GM10266 (cell line): Measurements from ENCODE around the gene FGF22.
"Not testable (repeated sequence)": the region's sequence is repeated elsewhere in the genome, so short reads cannot be mapped to it uniquely, and the experiment has no call there.

ENCODE experiments used
- DNase-seq: peaks from one replicate; pipeline ENCODE4 v3.0.0; 2012; ENCODE audit errors: extremely low spot score
- TF ChIP-seq, protein P1 (sequence below): IDR thresholded peaks from 2 replicates; pipeline ENCODE4 v1.5.1; 2012; ENCODE audit warnings: mild to moderate bottlenecking, low read depth; ENCODE audit not compliant: control insufficient read depth, insufficient read depth; ENCODE audit errors: missing control alignments

FGF22 gene

DNA sequence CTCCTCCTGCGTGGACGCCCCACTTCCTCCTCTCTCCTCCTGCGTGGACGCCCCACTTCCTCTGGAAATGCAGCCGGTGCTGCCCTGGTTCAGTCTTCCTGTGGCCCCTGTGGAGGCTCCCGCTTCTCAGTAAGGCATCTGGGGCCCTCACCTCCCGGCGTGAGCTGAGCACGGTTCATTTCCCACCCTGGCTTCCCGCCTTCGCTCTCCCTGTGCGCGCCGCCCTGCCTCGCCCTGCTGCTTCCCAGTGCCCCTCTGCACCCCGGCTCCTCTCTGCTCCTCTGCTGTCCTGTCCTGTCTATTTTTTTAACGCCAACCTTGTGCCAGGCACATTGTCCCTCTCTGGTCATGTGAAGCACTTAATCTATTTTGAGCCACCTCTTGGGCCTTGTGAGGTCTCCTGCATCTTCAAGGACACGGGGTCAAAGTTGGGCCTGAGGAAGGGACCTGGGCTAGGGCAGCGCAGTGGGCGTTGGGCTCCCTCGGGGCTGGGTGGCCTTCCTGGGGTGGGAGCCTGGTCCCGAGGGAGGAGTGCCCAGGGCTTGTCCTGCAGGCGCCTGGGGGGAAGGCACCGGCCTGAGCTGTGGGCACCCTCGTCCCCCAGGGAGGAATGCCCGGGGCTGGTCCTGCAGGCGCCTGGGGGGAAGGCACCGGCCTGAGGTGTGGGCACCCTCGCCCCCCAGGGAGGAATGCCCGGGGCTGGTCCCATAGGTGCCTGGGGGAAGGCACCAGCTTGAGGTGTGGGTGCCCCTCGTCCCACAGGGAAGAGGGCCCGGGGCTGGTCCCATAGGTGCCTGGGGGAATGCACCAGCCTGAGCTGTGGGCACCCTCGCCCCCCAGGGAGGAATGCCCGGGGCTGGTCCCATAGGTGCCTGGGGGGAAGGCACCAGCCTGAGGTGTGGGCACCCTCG, 37.0 kb upstream of the FGF22 start:
- TF ChIP-seq, protein P1, sequence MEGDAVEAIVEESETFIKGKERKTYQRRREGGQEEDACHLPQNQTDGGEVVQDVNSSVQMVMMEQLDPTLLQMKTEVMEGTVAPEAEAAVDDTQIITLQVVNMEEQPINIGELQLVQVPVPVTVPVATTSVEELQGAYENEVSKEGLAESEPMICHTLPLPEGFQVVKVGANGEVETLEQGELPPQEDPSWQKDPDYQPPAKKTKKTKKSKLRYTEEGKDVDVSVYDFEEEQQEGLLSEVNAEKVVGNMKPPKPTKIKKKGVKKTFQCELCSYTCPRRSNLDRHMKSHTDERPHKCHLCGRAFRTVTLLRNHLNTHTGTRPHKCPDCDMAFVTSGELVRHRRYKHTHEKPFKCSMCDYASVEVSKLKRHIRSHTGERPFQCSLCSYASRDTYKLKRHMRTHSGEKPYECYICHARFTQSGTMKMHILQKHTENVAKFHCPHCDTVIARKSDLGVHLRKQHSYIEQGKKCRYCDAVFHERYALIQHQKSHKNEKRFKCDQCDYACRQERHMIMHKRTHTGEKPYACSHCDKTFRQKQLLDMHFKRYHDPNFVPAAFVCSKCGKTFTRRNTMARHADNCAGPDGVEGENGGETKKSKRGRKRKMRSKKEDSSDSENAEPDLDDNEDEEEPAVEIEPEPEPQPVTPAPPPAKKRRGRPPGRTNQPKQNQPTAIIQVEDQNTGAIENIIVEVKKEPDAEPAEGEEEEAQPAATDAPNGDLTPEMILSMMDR, result no peak
- no peak for DNase-seq

DNA sequence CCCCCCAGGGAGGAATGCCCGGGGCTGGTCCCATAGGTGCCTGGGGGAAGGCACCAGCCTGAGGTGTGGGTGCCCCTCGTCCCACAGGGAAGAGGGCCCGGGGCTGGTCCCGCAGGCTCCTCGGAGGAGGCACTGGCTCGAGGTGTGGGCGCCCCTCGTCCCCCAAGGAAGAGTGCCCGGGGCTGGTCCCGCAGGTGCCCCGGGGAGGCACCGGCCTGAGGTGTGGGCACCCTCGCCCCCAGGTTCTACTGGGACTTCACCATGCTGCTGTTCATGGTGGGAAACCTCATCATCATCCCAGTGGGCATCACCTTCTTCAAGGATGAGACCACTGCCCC, 36.4 kb upstream of the FGF22 start:
- DNase-seq, result not testable (repeated sequence)

DNA sequence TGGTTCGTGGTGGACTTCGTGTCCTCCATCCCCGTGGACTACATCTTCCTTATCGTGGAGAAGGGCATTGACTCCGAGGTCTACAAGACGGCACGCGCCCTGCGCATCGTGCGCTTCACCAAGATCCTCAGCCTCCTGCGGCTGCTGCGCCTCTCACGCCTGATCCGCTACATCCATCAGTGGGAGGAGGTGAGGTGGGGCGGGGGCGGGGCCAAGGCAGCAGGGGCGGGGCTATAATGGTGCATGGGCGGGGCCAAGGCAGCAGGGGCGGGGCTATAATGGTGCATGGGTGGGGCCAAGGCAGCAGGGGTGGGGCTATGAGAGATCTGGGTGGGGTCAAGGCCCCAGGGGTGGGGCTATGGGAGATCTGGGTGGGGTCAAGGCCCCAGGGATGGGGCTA, 35.9 kb upstream of the FGF22 start:
- DNase-seq, result not testable (repeated sequence)

DNA sequence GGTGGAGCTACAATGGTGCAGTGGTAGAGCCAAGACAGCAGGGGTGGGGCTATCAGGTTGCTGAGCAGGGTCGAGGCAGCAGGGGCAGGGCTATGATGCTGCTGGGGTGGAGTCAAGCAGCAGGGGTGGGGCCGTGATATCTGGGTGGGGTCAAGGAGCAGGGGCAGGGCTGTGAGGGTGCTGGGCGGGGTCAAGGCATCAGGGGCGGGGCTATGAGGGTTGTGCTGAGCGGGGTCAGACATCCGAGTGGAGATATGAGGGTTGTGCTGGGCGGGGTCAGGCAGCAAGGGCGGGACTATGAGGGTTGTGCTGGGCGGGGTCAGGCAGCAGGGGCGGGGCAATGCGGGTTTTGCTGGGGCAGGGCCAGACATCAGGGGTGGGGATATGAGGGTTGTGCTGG, 35.3 kb upstream of the FGF22 start:
- TF ChIP-seq, protein P1, result no peak
- peak; percentile 69 for DNase-seq

DNA sequence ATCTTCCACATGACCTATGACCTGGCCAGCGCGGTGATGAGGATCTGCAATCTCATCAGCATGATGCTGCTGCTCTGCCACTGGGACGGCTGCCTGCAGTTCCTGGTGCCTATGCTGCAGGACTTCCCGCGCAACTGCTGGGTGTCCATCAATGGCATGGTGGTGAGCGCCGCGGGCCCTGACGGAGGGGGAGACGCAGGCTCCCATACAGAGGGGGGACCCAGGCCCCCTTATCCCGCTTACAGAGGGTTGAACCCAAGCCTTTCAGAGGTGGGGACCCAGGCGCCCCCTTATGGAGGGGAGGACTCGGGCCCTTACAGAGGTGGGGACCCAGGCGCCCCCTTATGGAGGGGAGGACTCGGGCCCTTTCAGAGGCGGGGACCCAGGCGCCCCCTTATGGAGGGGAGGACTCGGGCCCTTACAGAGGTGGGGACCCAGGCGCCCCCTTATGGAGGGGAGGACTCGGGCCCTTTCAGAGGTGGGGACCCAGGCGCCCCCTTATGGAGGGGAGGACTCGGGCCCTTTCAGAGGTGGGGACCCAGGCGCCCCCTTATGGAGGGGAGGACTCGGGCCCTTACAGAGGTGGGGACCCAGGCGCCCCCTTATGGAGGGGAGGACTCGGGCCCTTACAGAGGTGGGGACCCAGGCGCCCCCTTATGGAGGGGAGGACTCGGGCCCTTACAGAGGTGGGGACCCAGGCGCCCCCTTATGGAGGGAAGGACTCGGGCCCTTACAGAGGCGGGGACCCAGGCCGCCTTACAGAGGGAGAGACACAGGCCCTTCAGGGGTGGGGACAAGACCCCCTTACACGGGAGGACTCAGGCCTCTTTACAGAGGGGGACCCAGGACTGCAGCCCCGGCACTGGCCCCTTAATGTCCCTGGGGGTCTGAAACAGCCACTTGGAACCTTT, 34.4 kb upstream of the FGF22 start:
- TF ChIP-seq, protein P1, result peak; percentile 12
- not testable (repeated sequence) for DNase-seq

DNA sequence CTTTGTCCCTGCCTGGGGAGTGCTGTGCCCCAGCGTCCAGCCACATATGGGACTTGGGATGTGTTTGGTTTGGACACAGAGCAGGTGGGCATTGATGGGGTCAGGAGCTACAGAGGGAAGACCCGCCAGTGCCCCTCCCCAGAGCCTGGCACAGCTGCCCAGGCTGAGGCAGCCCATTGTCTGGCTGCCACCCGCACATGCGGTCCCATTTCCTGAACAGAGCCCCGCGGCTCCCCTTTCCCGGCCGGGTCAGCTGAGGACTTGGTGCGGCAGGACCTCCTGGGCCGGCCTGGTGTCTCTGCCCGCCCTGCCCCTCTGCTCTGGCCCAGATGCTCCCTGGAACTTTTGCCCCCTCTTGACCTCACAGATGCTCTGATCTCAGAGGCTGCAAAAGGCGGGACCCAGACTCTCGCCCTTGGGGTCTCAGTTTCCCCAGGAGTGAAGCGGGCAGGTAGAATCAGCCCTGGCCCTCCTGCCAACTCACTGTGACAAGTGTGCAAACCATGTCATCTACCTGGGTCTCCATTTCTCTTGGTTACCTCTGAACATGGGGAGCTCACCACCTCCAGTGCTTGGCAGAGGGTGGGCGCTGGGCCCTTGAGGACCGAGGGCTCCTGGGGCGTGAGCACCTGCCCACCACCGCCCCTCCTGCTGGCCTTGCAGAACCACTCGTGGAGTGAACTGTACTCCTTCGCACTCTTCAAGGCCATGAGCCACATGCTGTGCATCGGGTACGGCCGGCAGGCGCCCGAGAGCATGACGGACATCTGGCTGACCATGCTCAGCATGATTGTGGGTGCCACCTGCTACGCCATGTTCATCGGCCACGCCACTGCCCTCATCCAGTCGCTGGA, 32.2 kb upstream of the FGF22 start:
- no peak for DNase-seq
- TF ChIP-seq, protein P1, result no peak

DNA sequence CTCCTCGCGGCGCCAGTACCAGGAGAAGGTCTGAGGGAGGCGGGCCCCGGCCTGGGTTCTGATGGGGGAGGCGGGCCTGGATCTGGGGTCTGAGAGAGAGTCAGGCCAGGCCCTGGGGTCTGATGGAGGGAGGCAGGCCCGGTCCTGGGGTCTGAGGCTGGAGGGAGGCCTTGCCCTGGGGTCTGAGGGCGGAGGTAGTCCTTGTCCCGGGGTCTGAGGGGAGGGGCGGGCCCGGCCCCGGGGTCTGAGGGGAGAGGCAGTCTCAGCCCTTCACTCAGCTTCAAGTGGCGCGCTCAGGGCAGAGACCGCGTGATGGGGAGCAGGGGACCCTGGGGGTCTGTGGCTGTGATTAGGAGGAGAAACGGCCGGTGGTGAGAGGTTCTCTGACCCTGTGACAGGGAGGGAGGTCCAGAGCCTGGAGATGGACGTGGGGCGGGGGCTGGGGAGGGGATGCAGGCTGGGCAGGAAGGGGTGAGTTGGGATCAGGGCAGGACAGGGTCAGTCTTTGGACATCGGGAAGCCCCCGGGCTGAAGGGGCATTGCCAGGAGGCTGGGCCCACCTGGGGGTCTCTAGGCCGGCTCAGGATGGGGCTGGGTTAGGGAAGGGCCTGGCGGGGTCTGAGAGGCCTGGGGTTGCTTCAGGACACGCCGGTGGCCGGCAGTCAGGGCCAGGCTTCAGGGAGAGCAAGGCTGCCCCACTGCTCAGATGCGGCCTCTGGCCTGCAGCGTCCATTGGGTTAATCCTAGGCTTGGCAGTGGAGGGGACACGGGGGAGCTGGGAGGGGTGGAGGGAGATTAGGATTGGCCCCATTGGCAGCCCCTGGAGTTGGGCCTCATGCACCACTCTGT, 31.3 kb upstream of the FGF22 start:
- no peak for DNase-seq
- TF ChIP-seq, protein P1, result no peak
